Fibroblast of pulmonary artery (primary cell): ENCODE measurements around the gene CA12.

Source experiments
- DNase-seq: peaks from one replicate; pipeline ENCODE4 v3.0.0-alpha.2; 2010; ENCODE audit warnings: low read depth
- H3K4me3 ChIP-seq: replicated peaks from 2 replicates; pipeline ENCODE4 v1.5.1; 2011; ENCODE audit warnings: low read depth, mild to moderate bottlenecking, control low read depth, low read length, moderate library complexity
- CTCF ChIP-seq: IDR thresholded peaks from 2 replicates; pipeline ENCODE4 v1.5.1; 2011; ENCODE audit warnings: mild to moderate bottlenecking, control low read depth, low read length, inconsistent platforms; ENCODE audit errors: missing control alignments

CA12 gene

GRCh38 chr15:63409179-63409578 is 27.5 kb upstream of the CA12 start:
- H3K4me3 ChIP-seq = no peak overlapping the region
- no peak for DNase-seq
- no peak for TF ChIP-seq CTCF

GRCh38 chr15:63408524-63408923 is 26.9 kb upstream of the CA12 start:
- DNase-seq = peak; percentile 45
- no peak for TF ChIP-seq CTCF
- H3K4me3 ChIP-seq = no peak overlapping the region

GRCh38 chr15:63407612-63408011 is 26.0 kb upstream of the CA12 start:
- DNase-seq = no peak
- no peak for TF ChIP-seq CTCF
- H3K4me3 ChIP-seq = no peak overlapping the region

- no peak for TF ChIP-seq CTCF
- H3K4me3 ChIP-seq = no peak overlapping the region
- no peak for DNase-seq
These were observed 24.2 kb upstream of the CA12 start for GRCh38 chr15:63405683-63406390.

- DNase-seq = no peak
- H3K4me3 ChIP-seq = no peak overlapping the region
- TF ChIP-seq CTCF = no peak
These were observed 23.5 kb upstream of the CA12 start for GRCh38 chr15:63405159-63405558.

- no peak for TF ChIP-seq CTCF
- H3K4me3 ChIP-seq = no peak overlapping the region
- peak; percentile 16 for DNase-seq
These were observed 21.8 kb upstream of the CA12 start for GRCh38 chr15:63403254-63403945.
